ENCODE data around the gene CPSF4. TPM values are rescaled to one million over a fixed set of nuclear protein-coding genes. Genes with fewer than 3 reads are reported as not detected.

The CPSF4 gene
- total and polyA plus RNA-seq, 4 experiments from 2014 or later, result 21.9 to 54.7 (median 38.0) TPM

DNA sequence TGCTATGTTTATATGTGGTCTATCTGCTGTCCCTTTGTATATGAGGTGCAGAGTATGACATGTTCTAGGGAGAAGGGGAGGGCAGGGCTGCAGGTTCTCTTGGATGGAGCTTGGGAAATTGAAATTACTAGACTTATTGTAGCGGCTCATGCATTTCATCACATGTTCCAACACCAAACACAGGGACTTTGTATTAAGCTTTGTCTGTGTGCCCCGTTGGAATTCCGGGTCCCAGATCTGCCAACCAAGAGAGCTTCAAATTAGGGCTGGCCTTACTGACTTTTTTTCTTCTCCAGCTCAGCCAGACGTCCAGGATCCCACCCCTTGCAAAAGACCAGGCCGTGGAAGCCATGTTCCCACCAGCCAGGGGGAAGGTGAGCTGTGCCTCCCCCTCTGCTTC lies 37.4 kb downstream of the CPSF4 start:
- Histone ChIP-seq H3K36me3 (ENCODE audit: insufficient read depth, low read length) (no peaks in the 10 kb centered on the region), H3K27ac (ENCODE audit: low read depth, low read length) (no peak overlapping the region), H3K9me3 (ENCODE audit: control insufficient read depth in 1 of 2, low read length in 2 of 2) (no peaks in the 10 kb centered on the region), H3K27me3 (ENCODE audit: insufficient read depth, low read length) (no peaks in the 10 kb centered on the region), H3K4me3 (ENCODE audit: low read length in 2 of 2) (no peak overlapping the region), H3K4me1 (ENCODE audit: insufficient read depth, low read length) (peaks cover 34% of the 10 kb centered on the region)
- ChIA-PET CTCF (ENCODE audit: partially characterized antibody) (interaction anchor here (1.1 kb wide), 1 partner anchor 22 kb away, joined by 3 read pairs; no protein-coding TSS in a partner anchor), POLR2A (ENCODE audit: partially characterized antibody) (interaction anchor here (0.9 to 1.9 kb wide), 4 partner anchors 22 to 101 kb away, joined by 4 to 11 read pairs (median 4); partner anchors contain the start of genes ARPC1B and ZNF394)
- H3K4me1 Mint-ChIP-seq, result peaks cover 28 to 66% (median 46%) of the 10 kb centered on the region in 4 donors
- H3K27me3 Mint-ChIP-seq, result no peaks in the 10 kb centered on the region
- intact Hi-C loops (cut with micrococcal nuclease), result no loop called here
- no peak overlapping the region for H3K4me3 Mint-ChIP-seq
- peaks cover 5 to 20% of the 10 kb centered on the region in 2 donors for H3K36me3 Mint-ChIP-seq
- H3K9me3 Mint-ChIP-seq, result no peaks in the 10 kb centered on the region
- peak overlapping the region in 1 of 7 donors; percentile 9 for H3K27ac Mint-ChIP-seq
- no peak for DNase-seq

DNA sequence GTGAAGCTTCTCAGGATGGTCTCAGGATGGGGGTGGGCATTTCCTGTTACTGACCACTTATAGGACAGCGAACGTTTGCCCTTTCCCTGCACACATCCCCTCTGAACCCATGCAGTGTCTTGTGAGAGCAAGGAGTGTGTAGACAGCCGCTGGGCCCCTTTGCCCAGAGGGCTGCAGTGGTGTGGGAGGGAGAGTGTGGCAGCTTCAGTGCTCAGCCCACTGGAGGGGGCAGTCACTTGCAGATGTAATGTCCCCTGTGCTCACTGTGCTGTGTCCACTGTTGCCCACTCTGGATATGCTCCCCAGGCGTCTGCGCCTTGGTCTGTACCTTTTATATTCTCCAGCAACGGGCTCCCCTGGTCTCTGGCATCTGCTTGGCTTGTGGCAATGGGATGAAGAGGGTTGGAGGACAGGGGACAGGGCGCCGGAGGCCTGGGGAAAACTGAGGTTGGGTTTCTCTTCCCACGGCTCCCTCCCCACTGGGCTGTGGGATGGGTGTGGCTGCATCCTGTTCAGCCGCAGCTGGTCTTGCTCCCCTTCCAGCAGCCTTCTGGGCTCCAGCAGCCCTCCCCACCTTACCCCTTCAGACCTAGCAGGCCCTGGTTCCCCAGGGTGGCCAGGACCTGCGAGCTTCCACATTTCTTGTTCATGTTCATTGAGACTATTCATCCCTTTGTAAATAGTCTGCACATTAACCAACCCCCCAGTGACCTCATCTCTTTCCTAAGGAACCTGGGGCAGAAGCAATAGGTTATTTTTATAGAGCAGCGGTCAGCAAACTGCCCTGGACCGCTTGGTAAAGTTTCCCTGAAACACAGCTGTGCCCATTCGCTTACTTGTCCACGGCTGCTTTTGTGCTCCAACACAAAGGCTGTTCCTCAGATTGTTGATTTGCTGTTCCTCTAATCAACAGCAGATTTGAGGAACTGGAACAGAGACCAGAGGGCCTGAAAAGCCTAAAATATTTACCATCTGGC lies 40.0 kb downstream of the CPSF4 start:
- Histone ChIP-seq H3K4me3 (ENCODE audit: low read length in 2 of 2) (no peak overlapping the region), H3K27me3 (ENCODE audit: insufficient read depth, low read length) (no peaks in the 10 kb centered on the region), H3K36me3 (ENCODE audit: insufficient read depth, low read length) (peaks cover under 1% of the 10 kb centered on the region), H3K9me3 (ENCODE audit: control insufficient read depth in 1 of 2, low read length in 2 of 2) (no peaks in the 10 kb centered on the region), H3K4me1 (ENCODE audit: insufficient read depth, low read length) (peaks cover 26% of the 10 kb centered on the region), H3K27ac (ENCODE audit: low read depth, low read length) (peak overlapping the region; percentile 29)
- peaks cover 18 to 48% (median 32%) of the 10 kb centered on the region in 4 donors for H3K4me1 Mint-ChIP-seq
- H3K9me3 Mint-ChIP-seq, result no peaks in the 10 kb centered on the region
- intact Hi-C loops (cut with micrococcal nuclease), result no loop called here
- no peak for DNase-seq
- peak overlapping the region; percentile 67 to 86 (median 85) for H3K27ac Mint-ChIP-seq
- H3K36me3 Mint-ChIP-seq, result peaks cover 7 to 25% of the 10 kb centered on the region in 2 donors
- CTCF ChIA-PET (ENCODE audit: partially characterized antibody), result no interaction called here
- H3K4me3 Mint-ChIP-seq, result peak overlapping the region in 7 of 8 donors; percentile 32 to 75 (median 65)
- H3K27me3 Mint-ChIP-seq, result no peaks in the 10 kb centered on the region
- POLR2A ChIA-PET (ENCODE audit: partially characterized antibody), result interaction anchor here (1.3 to 2.0 kb wide), 4 partner anchors 9 to 80 kb away, joined by 3 to 6 read pairs (median 4); partner anchors contain the start of genes ZNF394 and ZNF655

GRCh38 chr7:99485094-99485493 lies 46.4 kb downstream of the CPSF4 start:
- H3K4me1 Mint-ChIP-seq, result peaks cover 0 to 3% (median under 1%) of the 10 kb centered on the region in 4 donors
- Histone ChIP-seq H3K4me3 (ENCODE audit: low read length in 2 of 2) (no peak overlapping the region), H3K27ac (ENCODE audit: low read depth, low read length) (no peak overlapping the region), H3K4me1 (ENCODE audit: insufficient read depth, low read length) (no peaks in the 10 kb centered on the region), H3K9me3 (ENCODE audit: control insufficient read depth in 1 of 2, low read length in 2 of 2) (no peaks in the 10 kb centered on the region), H3K27me3 (ENCODE audit: insufficient read depth, low read length) (no peaks in the 10 kb centered on the region), H3K36me3 (ENCODE audit: insufficient read depth, low read length) (peaks cover 12% of the 10 kb centered on the region)
- DNase-seq, result no peak
- H3K9me3 Mint-ChIP-seq, result no peaks in the 10 kb centered on the region
- no peaks in the 10 kb centered on the region for H3K27me3 Mint-ChIP-seq
- intact Hi-C loops (cut with micrococcal nuclease), result no loop called here
- CTCF ChIA-PET (ENCODE audit: partially characterized antibody), result no interaction called here
- POLR2A ChIA-PET (ENCODE audit: partially characterized antibody), result interaction anchor here (1.1 to 1.5 kb wide), 2 partner anchors 12 to 15 kb away, joined by 3 to 5 read pairs; partner anchors contain the start of gene ZNF394
- H3K27ac Mint-ChIP-seq, result no peak overlapping the region
- peaks cover 16 to 42% of the 10 kb centered on the region in 2 donors for H3K36me3 Mint-ChIP-seq
- no peak overlapping the region for H3K4me3 Mint-ChIP-seq

DNA sequence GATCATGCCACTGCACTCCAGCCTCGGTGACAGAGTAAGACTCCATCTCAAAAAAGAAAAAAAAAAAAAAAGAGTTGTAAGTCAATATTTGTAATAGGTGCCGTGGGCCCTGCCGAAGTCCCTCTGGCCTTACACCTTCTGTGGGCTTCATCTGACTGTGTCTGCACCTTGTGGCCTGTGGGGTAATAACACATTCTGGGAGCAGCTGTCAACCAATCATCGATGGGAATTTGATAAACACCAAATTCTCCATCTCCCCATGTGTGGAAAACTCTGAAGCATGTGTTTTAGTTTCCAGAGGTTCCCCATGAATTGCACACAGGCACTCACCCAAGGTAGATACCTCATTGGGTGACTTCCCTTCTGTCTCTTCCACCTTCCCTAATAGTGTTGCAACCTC lies 50.5 kb downstream of the CPSF4 start:
- DNase-seq, result no peak
- H3K27me3 Mint-ChIP-seq, result no peaks in the 10 kb centered on the region
- intact Hi-C loops (cut with micrococcal nuclease), result no loop called here
- CTCF ChIA-PET (ENCODE audit: partially characterized antibody), result no interaction called here
- H3K27ac ChIP-seq (ENCODE audit: low read depth, low read length), result no peak overlapping the region
- H3K9me3 ChIP-seq (ENCODE audit: control insufficient read depth in 1 of 2, low read length in 2 of 2), result peaks cover 6 to 10% of the 10 kb centered on the region in 2 donors
- POLR2A ChIA-PET (ENCODE audit: partially characterized antibody), result interaction anchor here (1.0 to 1.4 kb wide), 3 partner anchors 11 to 25 kb away, joined by 3 to 5 read pairs (median 3); partner anchors contain the start of gene ZNF394
- H3K4me3 ChIP-seq (ENCODE audit: low read length in 2 of 2), result no peak overlapping the region
- peaks cover 0 to 15% (median 12%) of the 10 kb centered on the region in 8 donors for H3K9me3 Mint-ChIP-seq
- H3K4me1 Mint-ChIP-seq, result peaks cover 0 to 9% (median 6%) of the 10 kb centered on the region in 4 donors
- no peak overlapping the region for H3K4me3 Mint-ChIP-seq
- peaks cover 22% of the 10 kb centered on the region for H3K36me3 ChIP-seq (ENCODE audit: insufficient read depth, low read length)
- H3K27me3 ChIP-seq (ENCODE audit: insufficient read depth, low read length), result no peaks in the 10 kb centered on the region
- no peaks in the 10 kb centered on the region for H3K4me1 ChIP-seq (ENCODE audit: insufficient read depth, low read length)
- H3K36me3 Mint-ChIP-seq, result peaks cover 39 to 46% of the 10 kb centered on the region in 2 donors
- no peak overlapping the region for H3K27ac Mint-ChIP-seq

GRCh38 chr7:99490878-99491277 lies 52.1 kb downstream of the CPSF4 start:
- ChIA-PET CTCF (ENCODE audit: partially characterized antibody) (interaction anchor here (0.7 kb wide), 1 partner anchor 10 kb away, joined by 3 read pairs; no protein-coding TSS in a partner anchor), POLR2A (ENCODE audit: partially characterized antibody) (interaction anchor here (0.6 to 1.5 kb wide), 5 partner anchors 9 to 82 kb away, joined by 3 to 5 read pairs (median 3); partner anchors contain the start of genes BUD31, ZNF394 and ZNF655)
- Histone ChIP-seq H3K27ac (ENCODE audit: low read depth, low read length) (no peak overlapping the region), H3K36me3 (ENCODE audit: insufficient read depth, low read length) (peaks cover 28% of the 10 kb centered on the region), H3K9me3 (ENCODE audit: control insufficient read depth in 1 of 2, low read length in 2 of 2) (peaks cover 6 to 12% of the 10 kb centered on the region in 2 donors), H3K4me1 (ENCODE audit: insufficient read depth, low read length) (no peaks in the 10 kb centered on the region), H3K4me3 (ENCODE audit: low read length in 2 of 2) (no peak overlapping the region), H3K27me3 (ENCODE audit: insufficient read depth, low read length) (no peaks in the 10 kb centered on the region)
- intact Hi-C loops (cut with micrococcal nuclease), result no loop called here
- H3K9me3 Mint-ChIP-seq, result peaks cover 0 to 20% (median 15%) of the 10 kb centered on the region in 8 donors
- H3K4me3 Mint-ChIP-seq, result no peak overlapping the region
- peaks cover 42 to 44% of the 10 kb centered on the region in 2 donors for H3K36me3 Mint-ChIP-seq
- H3K27me3 Mint-ChIP-seq, result no peaks in the 10 kb centered on the region
- H3K27ac Mint-ChIP-seq, result no peak overlapping the region
- H3K4me1 Mint-ChIP-seq, result peaks cover 0 to 9% (median 6%) of the 10 kb centered on the region in 4 donors
- DNase-seq, result no peak

DNA sequence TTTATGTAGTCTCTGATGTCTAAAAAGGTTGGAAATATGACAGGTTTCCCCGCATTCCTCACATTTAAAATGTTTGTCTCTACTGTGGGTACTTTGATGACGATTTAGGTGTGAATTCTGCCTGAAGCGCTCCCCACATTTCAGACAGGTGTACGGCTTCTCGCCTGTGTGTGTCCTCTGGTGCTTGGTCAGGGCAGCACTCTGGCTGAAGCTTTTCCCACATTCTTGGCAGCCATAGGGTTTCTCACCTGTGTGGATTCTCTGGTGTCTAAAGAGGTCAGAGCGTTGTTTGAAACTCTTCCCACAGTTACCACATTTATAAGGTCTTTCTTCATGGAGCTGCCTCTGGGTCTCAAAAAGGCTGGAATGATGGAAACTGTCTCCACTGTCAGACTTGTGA lies 55.1 kb downstream of the CPSF4 start:
- ChIA-PET POLR2A (ENCODE audit: partially characterized antibody) (interaction anchor here (0.7 kb wide), 1 partner anchor 10 kb away, joined by 3 read pairs; no protein-coding TSS in a partner anchor), CTCF (ENCODE audit: partially characterized antibody) (no interaction called here)
- H3K27ac Mint-ChIP-seq, result no peak overlapping the region
- H3K9me3 ChIP-seq (ENCODE audit: control insufficient read depth in 1 of 2, low read length in 2 of 2), result peaks cover 6 to 12% of the 10 kb centered on the region in 2 donors
- no peak overlapping the region for H3K4me3 Mint-ChIP-seq
- peaks cover 35% of the 10 kb centered on the region for H3K36me3 ChIP-seq (ENCODE audit: insufficient read depth, low read length)
- peaks cover 51 to 53% of the 10 kb centered on the region in 2 donors for H3K36me3 Mint-ChIP-seq
- H3K4me1 ChIP-seq (ENCODE audit: insufficient read depth, low read length), result peaks cover 17% of the 10 kb centered on the region
- no peaks in the 10 kb centered on the region for H3K27me3 ChIP-seq (ENCODE audit: insufficient read depth, low read length)
- no peak overlapping the region for H3K27ac ChIP-seq (ENCODE audit: low read depth, low read length)
- no peaks in the 10 kb centered on the region for H3K27me3 Mint-ChIP-seq
- H3K4me3 ChIP-seq (ENCODE audit: low read length in 2 of 2), result no peak overlapping the region
- no peak for DNase-seq
- intact Hi-C loops (cut with micrococcal nuclease), result no loop called here
- H3K9me3 Mint-ChIP-seq, result peaks cover 0 to 20% (median 15%) of the 10 kb centered on the region in 8 donors
- peaks cover 17 to 27% (median 19%) of the 10 kb centered on the region in 4 donors for H3K4me1 Mint-ChIP-seq

Data from CD4-positive, alpha-beta memory T cell (primary cell).